IPS-11a (cell line): Measurements from ENCODE around the gene BMP10.

Source experiments
- H3K4me3 ChIP-seq: one replicate; pipeline ENCODE4 v1.5.1; 2013; ENCODE audit warnings: low read depth, low read length, control low read depth

Gene BMP10, protein sequence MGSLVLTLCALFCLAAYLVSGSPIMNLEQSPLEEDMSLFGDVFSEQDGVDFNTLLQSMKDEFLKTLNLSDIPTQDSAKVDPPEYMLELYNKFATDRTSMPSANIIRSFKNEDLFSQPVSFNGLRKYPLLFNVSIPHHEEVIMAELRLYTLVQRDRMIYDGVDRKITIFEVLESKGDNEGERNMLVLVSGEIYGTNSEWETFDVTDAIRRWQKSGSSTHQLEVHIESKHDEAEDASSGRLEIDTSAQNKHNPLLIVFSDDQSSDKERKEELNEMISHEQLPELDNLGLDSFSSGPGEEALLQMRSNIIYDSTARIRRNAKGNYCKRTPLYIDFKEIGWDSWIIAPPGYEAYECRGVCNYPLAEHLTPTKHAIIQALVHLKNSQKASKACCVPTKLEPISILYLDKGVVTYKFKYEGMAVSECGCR

DNA sequence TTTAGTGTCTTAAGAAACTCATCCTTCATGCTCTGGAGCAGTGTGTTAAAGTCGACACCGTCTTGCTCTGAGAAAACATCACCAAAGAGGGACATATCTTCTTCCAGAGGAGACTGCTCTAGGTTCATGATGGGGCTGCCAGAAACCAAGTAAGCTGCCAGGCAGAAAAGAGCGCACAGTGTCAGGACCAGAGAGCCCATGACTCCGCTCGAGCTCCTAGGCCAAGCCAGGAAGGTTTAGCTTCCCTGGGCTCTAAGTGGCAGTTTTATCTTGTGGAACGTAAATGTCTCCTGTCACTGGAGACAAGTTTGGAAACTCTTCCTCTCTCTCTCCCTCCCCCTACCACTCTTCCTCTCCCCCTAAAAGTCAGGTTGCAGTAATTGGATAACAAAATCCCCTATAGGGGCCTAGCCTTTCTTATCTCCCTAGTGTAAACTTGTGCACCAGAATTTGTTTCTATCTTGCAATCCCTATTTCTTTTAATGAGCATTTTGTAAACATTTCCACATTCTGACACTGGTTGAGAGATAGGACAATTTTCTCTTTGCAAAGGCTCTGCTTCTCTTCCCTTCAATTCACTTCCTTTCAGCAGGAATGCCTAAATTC, at the start of gene BMP10:
TSS of gene BMP10 (minus strand) at position 239 of the 606 bp plus-strand sequence. CDS start at position 200, 39 bp downstream.
- H3K4me3 ChIP-seq, result no peak within 1 kb of the TSS

DNA sequence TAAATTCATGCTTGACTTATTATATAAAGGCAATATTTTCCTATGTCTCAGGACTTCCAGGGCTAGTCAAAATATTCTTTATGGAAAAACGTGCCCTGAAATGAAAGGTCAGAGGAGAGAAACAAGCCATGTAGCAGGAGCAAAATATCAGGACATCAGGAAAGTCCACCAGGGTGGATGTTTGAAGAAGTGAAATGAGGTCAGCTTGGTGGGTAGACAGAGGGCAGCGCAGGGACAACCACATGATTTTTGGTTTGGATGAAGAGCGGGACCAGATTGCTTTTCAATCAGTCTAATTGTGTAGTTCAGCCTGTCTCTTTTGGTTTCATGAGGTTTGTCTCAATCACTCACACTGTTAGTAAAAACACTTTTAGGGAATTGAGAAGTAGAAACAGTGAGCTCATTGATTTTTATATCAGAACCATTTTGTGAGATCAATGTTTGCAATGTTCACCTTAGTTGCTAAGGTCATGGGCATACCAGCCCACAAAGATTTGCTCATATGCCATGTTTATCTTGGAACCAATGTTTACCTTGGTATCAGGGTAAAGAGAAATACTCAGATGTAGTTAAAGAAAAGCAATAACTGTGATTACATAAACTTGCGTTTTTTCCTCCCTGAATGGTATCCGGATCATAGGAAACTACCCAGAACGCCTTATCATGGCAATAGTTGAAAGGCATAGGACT, 49.4 kb upstream of the BMP10 start:
- H3K4me3 ChIP-seq, result no peak overlapping the region

DNA sequence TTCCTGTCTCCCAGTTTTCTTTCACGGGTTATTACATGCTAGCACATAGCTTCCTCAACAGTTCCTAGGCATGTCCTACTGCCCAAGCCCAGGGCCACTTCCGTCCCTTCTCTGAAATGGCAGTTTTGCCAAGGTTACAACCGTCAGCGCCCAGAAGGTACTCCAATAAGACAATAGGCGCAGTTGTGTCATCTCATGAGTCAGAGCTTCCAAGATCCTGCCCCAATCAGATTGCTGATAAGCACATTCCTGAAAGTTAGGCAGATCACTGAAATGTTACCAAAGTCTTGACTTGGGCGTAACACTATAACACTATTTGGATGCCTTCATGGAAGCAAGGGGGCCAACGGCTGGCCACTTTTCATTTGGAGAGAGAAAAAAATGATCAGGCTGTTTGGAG, 47.3 kb upstream of the BMP10 start:
- no peak overlapping the region for H3K4me3 ChIP-seq

DNA sequence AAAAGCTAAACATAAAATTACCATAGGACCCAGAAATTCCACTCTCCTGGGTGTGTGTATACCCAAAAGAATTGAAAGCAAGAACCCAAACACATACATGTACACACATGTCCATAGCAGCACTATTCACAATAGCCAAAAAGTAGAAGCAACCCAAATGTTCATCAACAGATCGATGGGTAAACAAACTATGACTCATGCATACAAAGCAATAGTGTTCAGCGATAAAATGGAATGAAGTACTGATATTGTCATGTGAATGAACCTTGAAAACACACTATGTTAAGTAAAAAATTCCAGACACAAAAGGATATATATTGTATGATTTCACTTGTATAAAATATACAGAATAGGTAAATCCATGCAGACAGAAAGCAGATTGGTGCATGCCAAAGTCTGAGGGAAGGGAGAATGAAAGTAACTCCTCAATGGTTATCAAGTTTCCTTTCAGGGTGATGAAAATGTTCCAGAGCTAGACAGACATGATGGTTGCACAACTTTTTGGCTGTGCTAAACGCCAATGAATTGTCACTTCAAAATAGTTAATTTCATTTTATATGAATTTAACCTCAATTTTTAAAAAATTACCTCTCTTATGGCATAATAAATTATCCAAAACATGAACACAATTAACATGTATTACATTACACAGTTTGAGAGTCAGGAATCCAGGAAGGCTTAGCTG, 46.0 kb upstream of the BMP10 start:
- no peak overlapping the region for H3K4me3 ChIP-seq

DNA sequence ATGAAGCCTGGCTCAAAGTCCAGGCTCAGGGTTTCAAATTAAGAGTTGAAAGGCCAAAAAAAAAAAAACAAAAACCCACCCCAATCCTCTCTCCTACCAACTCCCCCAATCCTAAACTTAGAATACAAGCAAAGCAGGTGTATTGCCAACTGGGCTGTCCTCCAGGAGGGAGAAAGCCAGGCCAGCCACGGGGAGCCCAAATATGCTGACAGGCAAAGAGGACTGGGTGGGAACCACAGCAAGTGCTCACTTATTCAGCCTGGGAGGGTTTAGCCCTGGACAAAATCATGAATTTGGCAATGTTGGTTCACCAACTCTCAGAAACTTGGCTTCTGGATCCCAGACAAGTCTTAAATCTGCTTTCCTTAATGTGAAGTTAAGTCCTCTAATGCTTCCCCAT, 45.0 kb upstream of the BMP10 start:
- no peak overlapping the region for H3K4me3 ChIP-seq

DNA sequence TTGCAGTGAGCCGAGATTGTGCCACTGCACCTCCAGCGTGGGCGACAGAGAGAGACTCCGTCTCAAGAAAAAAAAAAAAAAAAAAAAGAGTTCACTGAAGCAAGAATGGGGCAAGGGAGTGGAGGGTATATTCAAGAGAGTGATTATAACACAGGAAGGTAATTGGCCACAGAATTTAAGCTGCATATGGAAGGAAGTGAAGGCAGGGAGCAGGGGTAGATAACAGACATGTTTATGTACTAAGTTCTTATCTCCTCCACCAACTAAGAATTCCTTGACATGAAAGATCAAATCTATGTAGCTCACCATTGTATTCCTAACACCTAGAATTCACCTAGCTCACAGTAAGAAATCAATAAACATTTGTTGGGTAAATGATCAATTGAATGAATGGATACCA, 44.2 kb upstream of the BMP10 start:
- H3K4me3 ChIP-seq, result no peak overlapping the region

DNA sequence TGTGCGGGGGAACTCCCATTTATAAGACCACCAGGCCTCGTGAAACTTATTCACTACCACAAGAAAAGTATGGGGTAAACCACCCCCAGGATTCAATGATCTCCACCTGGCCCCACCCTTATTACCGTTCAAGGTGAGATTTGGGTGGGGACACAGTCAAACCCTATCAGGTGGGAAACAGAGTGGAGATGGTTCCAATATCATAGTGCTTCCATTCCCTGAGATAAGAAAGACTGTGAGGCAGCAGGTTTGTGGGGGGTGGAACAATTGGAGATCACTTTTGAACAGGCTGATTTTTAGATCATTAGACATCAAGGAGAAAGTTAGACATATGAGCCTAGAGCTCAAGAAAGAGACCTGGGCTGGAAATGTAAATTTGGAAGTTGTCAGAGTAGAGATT, 42.2 kb upstream of the BMP10 start:
- H3K4me3 ChIP-seq, result no peak overlapping the region

DNA sequence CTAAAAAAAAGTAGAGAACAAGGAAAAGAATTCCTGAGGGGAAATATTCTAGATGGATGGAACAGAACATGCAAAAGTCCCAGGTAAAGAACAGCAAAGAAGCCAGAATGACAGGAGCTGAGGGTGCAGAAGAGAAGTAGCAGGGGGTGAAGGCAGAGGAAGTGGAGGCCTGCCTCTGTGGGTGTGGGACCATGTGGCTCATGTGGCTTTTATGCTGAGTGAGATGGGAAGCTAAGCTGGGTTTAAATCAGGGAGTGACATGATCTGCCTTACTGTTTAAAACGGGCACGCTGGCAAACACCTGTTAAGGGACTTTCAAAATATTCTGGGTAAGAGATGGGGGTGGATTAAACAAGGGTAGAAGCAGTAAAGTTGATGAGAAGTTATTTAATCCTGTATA, 41.5 kb upstream of the BMP10 start:
- no peak overlapping the region for H3K4me3 ChIP-seq

DNA sequence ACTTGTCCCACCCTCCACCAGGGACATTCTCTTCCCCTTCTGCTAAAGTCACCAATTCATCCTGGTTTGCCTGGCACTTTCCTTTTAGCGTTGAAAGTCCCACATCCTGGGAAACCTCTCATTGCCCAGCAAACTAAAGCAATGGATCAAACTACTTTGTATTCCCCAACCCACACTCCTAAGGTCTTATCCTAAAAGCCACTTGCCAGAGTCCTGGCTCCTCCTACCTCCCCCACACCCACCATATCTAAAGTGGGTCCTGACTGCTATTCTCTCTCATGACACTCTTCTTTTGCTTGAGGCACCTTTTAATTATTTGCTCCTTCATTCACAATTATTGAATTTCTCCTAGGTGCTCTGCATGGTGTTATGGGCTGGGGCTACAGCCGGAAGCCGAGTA, 40.9 kb upstream of the BMP10 start:
- no peak overlapping the region for H3K4me3 ChIP-seq

DNA sequence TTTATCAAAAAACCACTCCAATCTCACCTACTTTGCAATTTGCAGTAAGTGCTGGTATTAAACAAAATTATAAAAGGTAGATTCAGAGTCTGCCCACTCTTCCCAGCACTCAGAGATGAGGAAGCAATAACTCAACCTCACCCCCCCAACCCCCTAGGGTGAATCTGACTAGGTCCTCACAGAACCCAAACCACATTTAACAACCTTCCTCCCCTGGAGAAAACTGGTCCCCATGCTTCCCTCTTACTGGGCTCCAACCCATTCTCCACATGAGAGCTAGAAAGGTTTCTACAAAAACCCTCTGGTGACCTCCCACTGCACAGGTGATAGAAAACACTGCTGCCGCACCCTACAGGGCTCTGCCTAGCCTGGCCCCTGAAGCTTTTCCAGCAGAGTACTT, 40.5 kb upstream of the BMP10 start:
- no peak overlapping the region for H3K4me3 ChIP-seq

DNA sequence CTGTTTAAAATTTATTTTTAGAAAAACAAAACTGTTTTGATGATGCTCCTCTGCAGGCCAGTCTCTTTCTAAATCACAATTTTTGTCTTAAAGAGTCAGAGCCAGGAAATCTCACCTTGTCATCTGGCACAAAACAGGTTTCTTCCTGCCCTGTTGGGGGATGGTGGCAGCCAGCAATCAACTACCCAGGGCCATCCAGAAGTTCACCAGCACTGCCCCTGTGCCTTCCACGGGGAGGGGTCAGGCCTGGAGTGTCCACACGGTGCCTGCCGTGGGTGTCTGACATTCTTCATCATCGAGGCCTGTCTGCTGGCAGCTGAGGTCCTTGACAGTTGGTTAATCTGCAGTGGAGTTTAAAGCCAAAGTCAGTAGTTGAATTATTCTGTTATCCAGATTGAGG, 40.0 kb upstream of the BMP10 start:
- no peak overlapping the region for H3K4me3 ChIP-seq

DNA sequence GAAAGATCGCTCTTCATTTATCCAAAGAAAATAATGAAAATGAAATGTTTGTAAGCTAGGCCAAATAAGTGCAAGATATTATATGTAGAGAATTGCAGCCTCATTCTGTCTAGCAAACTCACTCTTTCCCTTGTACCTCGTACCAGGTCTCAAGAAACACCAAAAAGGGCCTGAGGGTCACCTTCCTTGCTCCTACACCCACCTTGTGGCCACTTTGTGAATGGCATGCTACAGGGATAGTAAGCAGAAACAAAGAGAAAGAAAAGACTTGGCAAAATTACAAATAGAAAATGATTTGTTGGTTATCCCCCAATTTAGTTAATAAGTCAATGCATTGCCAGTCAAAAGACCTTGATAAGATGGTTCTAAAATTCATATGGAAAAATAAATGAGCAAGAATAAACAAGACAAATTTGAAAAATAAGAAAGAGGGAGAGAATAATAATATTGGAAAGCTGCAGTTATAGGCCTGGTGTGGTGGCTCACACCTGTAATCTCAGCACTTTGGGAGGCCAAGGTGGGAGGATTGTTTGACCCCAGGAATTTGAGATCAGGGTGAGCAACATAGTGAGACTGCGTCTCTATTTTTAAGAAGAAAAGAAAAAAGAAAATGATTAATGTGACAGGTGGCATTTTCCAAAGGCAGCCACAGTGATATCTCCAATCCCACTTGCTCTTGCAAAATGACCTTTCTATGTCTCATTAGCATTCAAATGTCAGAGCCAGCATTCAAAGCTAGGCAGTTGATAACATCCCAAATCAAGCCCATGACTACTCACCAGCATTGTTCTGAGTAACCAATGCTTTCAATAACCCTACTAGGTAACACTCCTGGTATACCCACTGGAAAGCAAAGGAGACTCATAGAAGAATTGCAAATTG, 38.8 kb upstream of the BMP10 start:
- no peak overlapping the region for H3K4me3 ChIP-seq

DNA sequence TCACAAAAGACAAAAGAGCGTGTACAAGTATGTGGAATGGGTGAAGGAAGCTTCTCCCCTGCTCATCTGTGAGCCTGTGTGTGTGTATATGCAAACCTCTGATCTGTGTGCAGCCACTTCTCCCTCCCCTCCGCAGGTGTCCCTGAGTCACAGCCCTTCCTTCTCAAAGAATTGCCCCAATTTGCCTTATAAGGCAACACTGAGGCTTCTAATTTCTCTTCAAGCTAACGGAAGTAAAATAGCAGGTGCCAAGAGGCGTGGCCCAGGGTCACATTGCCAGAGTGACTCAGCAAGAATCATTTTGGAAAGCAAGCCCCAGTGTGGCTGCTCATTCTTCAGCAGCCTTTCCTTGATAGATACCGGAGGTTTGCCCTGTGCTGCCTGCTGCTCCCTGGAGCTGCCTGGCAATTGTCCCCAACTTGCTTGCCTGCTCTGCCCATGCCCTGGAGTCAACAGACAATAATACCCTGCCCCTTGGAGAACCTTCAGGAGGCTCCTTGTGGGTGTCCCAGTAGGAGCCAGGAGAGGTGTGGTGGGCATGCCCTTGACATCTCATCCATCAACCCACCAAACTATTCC, 37.3 kb upstream of the BMP10 start:
- H3K4me3 ChIP-seq, result no peak overlapping the region

DNA sequence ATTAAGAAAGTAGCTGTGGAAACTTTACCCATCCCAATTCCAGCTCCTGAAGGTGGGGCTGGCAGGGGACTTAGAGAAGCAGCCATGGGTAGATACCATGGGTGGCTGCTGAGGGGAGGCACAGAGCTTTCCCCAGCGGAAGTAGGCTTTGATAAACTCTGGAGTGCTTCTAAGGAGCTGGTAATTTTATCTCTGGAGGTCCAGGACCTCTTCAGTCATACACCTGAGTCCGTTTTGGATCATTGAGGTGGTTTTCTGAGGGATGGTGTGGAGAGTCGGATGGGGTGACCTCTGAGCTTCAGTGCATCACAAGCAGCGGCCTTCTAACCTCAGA, 36.7 kb upstream of the BMP10 start:
- no peak overlapping the region for H3K4me3 ChIP-seq

DNA sequence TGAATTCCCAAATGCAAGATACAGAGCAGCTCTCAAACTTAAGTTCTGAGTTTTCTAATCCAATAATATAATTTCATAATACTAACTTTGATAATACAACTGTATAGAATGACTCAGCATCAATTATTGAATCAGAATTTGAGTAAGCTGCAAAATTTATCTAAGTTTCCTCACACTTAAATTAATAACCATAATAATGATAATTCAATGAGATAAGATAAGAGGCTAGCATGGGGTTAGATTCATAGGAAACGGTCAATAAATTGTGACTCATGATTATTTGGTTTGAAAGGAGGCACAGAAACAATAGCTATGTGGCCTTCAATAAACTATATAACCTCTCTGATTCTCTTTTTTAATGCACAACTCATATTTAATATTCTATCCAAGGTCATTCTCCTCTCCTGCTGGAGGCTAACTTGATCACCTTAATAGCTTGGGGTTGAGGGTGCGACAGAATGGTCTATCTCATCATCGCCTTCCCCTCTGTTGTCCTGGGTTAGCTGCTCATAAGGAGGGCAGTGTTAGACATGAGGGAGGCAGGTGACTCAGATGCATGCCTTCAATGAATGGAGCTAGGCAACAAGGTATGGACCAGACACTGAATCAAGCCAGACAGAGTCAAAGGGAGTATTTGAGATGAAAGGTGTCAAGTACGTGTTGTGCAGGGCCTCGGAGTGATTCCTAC, 36.2 kb upstream of the BMP10 start:
- H3K4me3 ChIP-seq, result no peak overlapping the region

DNA sequence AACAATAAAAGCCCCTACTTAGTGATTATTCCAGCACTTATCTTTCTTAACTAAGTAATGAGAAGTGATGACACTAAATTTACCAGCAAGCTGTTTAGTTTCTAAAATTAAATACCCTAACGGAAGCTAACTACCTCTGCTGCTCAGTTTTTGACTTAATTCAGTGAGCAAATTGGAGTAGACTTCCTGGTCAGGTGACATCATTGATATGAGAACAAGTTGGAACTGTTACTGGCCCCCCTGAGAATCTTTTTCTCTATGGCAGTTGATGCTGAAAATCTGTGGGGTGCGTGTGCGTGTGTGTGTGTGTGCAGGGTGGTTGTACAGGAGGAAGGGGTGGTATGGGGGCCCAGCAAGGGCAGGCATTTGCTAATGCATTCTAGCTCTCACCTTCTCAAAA, 35.5 kb upstream of the BMP10 start:
- H3K4me3 ChIP-seq, result no peak overlapping the region

DNA sequence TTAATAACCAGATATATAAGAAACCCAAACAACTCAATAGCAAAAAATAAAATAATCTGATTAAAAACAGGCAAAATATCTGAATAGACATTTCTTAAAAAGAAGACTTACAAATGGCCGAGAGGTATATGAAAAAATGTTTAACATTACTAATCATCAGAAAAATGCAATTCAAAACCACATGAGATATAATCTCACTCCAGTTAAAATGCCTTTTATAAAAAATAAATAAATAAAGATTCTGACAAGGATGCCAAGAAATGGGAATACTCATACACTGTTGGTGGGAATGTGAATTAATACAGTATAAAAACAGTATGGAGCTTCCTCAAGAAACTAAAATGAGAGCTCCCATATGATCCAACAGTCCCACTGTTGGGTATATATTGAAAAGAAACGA, 33.9 kb upstream of the BMP10 start:
- no peak overlapping the region for H3K4me3 ChIP-seq

DNA sequence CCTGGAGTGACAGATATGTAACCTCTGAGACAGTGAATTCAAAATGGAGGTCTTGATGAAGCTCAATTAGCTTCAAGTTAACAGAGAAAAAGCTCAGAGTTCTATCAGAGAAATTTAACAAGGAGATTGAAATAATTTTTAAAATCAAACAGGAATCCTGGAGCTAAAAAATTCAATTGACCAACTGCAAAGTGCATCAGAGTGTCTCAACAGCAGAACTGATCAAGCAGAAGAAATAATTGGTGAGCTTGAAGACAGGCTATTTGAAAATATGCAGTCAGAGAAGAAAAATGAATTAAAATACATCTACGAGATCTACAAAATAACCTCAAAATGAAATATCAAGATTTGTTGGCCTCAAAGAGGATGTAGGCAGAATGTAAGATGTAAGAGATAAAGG, 30.4 kb upstream of the BMP10 start:
- no peak overlapping the region for H3K4me3 ChIP-seq

DNA sequence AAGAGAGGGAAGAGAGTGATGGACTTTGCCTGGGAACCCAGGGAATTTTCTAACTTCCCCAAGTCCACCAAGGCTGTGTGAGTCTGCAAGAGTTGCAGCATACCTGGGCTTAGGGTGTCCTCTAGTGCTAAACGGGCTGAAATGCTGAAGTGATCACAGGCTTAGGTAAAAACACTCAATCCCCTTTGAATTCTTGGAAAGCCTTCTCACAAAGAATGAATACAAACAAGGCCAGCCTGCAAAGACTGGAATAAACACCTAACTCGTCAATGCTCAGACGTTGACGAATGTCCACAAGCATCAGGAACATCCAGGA, 30.0 kb upstream of the BMP10 start:
- no peak overlapping the region for H3K4me3 ChIP-seq
